ENCODE results near the gene PDLIM7. TPM values are rescaled to one million over a fixed set of nuclear protein-coding genes. Genes with fewer than 3 reads are reported as not detected.

Gene PDLIM7
- total and polyA plus RNA-seq, 2 of the 4 experiments (the other 2 are of a cell fraction) = 70.4 to 534 TPM

DNA sequence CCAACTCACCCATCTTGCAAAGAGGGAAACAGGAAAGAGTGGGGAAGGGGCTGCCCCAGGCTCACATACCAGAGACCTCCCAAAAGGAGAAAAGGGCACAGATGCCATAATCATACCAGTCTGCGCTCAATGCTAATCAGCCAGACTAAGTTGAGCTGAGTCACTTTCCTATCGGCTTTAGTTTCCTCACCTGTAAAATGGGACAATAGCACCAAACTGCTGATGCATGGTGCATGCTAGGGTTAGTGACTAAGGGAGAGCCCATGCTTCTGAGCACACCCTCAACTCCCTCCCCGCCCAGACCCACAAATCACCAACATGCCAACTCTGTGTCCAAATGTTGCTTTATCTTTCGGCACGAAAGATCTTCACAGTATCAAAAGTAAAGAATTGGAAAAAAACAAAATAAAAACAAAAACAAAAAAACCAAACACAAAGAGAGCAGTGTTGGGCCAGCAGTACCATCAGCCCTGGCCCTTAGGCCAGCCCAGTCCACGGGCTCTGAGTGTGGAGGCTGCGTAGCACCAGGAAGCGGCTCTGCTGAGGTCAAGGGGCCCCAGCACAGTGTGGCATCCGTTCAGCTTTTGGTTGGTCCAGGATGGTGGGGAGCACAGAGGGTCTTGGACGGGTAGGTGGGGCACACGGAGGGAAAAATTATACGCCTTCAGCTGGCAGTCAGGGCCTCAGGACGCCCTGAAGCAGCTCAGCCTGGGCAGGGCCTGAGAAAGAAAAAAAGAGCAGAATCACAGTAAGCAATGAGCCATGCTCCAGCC lies 22.2 kb upstream of the PDLIM7 start:
- Histone ChIP-seq H3K18ac (ENCODE audit: low read depth, low read length) (no peak overlapping the region), H4K20me1 (ENCODE audit: insufficient read depth, low read length) (no peaks in the 10 kb centered on the region), H3K36me3 (ENCODE audit: control insufficient read depth, insufficient read depth, low read length) (peaks cover 57% of the 10 kb centered on the region), H3K4me1 (ENCODE audit: control insufficient read depth, insufficient read depth, low read length) (peaks cover 7% of the 10 kb centered on the region), H2AFZ (replicated peaks; ENCODE audit: low read length, poor library complexity) (peak overlapping the region; percentile 63), H2AK9ac (replicated peaks; ENCODE audit: low read depth, low read length, poor library complexity) (peak overlapping the region; percentile 78), H3K27me3 (ENCODE audit: control insufficient read depth, insufficient read depth, low read length) (no peaks in the 10 kb centered on the region), H2BK5ac (ENCODE audit: low read depth, low read length, poor library complexity, severe bottlenecking) (peak overlapping the region; percentile 11), H4K8ac (ENCODE audit: low read depth in 2 of 2, low read length in 2 of 2) (no peak overlapping the region), H3K56ac (ENCODE audit: extremely low read depth, insufficient read depth, low read length) (no peak overlapping the region), H3K79me1 (ENCODE audit: low read depth in 1 of 2, low read length in 2 of 2) (peaks cover 27 to 52% of the 10 kb centered on the region in 2 experiments), H4K5ac (ENCODE audit: low read depth, low read length) (no peak overlapping the region), H2BK20ac (ENCODE audit: low read depth, low read length) (no peak overlapping the region), H3K4me2 (ENCODE audit: low read depth, low read length) (no peak overlapping the region), H2BK15ac (ENCODE audit: low read depth, low read length) (no peak overlapping the region), H2BK120ac (ENCODE audit: low read depth, low read length) (no peak overlapping the region), H3K14ac (replicated peaks; ENCODE audit: low read depth, low read length) (no peak overlapping the region), H3K9ac (ENCODE audit: low read depth, low read length) (no peak overlapping the region), H3K4me3 (ENCODE audit: insufficient read depth, low read depth, low read length) (no peak overlapping the region), H3K9me3 (ENCODE audit: control insufficient read depth, insufficient read depth, low read length) (no peaks in the 10 kb centered on the region), H4K91ac (ENCODE audit: insufficient read depth, low read depth, low read length) (no peak overlapping the region), H2AK5ac (ENCODE audit: low read depth, low read length) (no peak overlapping the region), H3K23ac (ENCODE audit: low read depth, low read length) (no peak overlapping the region), H3K4ac (ENCODE audit: low read depth, low read length) (no peak overlapping the region), H3K27ac (ENCODE audit: insufficient read depth, low read length) (peak overlapping the region; percentile 13; the same call in 1 of the 2 replicates), H3K9me1 (ENCODE audit: insufficient read depth, low read length) (0 out of 2 replicates have a peak, but pooled peaks cover 4% of the 10 kb centered on the region)
- in situ Hi-C loops (cut with MboI; ENCODE audit: low sequenced_read_pairs) = no loop called here
- dilution Hi-C loops (cut with HindIII; ENCODE audit: low sequenced_read_pairs, unreplicated experiment) = no loop called here
- no TSS peak for BruUV-seq (replicated peaks)
- WGBS, 2 experiments (ENCODE audit: extremely low coverage in 2 of 2, insufficient read length in 1 of 2) = 83% methylated on average over 6 of the region's 13 CpGs; no CpG with 5 or more reads in 1 of the 2 experiments
- intact Hi-C loops (cut with micrococcal nuclease) = no loop called here
- DNase-seq (no peak), ATAC-seq (ENCODE audit: low read depth) (no peak)
- ChIA-PET CTCF (no interaction called here), POLR2A (ENCODE audit: unreplicated experiment) (no interaction called here)
- TF ChIP-seq, protein P1, sequence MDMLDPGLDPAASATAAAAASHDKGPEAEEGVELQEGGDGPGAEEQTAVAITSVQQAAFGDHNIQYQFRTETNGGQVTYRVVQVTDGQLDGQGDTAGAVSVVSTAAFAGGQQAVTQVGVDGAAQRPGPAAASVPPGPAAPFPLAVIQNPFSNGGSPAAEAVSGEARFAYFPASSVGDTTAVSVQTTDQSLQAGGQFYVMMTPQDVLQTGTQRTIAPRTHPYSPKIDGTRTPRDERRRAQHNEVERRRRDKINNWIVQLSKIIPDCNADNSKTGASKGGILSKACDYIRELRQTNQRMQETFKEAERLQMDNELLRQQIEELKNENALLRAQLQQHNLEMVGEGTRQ (IDR thresholded peaks at IDR 0.05; ENCODE audit: low read depth, low read length) = no peak
- TF ChIP-seq MAZ (IDR thresholded peaks at IDR 0.05; ENCODE audit: borderline replicate concordance, low read depth, low read length) = no peak
- no peak for TF ChIP-seq CHD1 (IDR thresholded peaks at IDR 0.05; ENCODE audit: low read depth, low read length)
- TF ChIP-seq FOS (IDR thresholded peaks at IDR 0.05; ENCODE audit: low read depth, low read length) = no peak
- no peak for TF ChIP-seq RAD21 (IDR thresholded peaks at IDR 0.05; ENCODE audit: low read length)
- TF ChIP-seq POLR2A (IDR thresholded peaks at IDR 0.05; ENCODE audit: low read depth, low read length) = no peak
- no peak for TF ChIP-seq MAFK (IDR thresholded peaks at IDR 0.05; ENCODE audit: low read depth, low read length)
- TF ChIP-seq NFE2L2 (IDR thresholded peaks at IDR 0.05; ENCODE audit: low read depth, low read length) = no peak
- no peak for TF ChIP-seq CEBPB (IDR thresholded peaks at IDR 0.05; ENCODE audit: low read depth, low read length)
- no peak for TF ChIP-seq SMC3 (IDR thresholded peaks at IDR 0.05; ENCODE audit: low read depth, low read length)
- TF ChIP-seq MXI1 (IDR thresholded peaks at IDR 0.05; ENCODE audit: borderline replicate concordance, low read depth, low read length) = no peak
- TF ChIP-seq RFX5 (IDR thresholded peaks at IDR 0.05; ENCODE audit: low read depth, low read length) = no peak
- TF ChIP-seq, protein P2, sequence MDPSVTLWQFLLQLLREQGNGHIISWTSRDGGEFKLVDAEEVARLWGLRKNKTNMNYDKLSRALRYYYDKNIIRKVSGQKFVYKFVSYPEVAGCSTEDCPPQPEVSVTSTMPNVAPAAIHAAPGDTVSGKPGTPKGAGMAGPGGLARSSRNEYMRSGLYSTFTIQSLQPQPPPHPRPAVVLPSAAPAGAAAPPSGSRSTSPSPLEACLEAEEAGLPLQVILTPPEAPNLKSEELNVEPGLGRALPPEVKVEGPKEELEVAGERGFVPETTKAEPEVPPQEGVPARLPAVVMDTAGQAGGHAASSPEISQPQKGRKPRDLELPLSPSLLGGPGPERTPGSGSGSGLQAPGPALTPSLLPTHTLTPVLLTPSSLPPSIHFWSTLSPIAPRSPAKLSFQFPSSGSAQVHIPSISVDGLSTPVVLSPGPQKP (IDR thresholded peaks at IDR 0.05; ENCODE audit: borderline replicate concordance, low read depth, low read length) = no peak
- TF ChIP-seq, protein P3, sequence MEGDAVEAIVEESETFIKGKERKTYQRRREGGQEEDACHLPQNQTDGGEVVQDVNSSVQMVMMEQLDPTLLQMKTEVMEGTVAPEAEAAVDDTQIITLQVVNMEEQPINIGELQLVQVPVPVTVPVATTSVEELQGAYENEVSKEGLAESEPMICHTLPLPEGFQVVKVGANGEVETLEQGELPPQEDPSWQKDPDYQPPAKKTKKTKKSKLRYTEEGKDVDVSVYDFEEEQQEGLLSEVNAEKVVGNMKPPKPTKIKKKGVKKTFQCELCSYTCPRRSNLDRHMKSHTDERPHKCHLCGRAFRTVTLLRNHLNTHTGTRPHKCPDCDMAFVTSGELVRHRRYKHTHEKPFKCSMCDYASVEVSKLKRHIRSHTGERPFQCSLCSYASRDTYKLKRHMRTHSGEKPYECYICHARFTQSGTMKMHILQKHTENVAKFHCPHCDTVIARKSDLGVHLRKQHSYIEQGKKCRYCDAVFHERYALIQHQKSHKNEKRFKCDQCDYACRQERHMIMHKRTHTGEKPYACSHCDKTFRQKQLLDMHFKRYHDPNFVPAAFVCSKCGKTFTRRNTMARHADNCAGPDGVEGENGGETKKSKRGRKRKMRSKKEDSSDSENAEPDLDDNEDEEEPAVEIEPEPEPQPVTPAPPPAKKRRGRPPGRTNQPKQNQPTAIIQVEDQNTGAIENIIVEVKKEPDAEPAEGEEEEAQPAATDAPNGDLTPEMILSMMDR (conservative IDR thresholded peaks at IDR 0.05; ENCODE audit: low read depth, low read length) = no peak
- no peak for TF ChIP-seq RCOR1 (IDR thresholded peaks at IDR 0.05; ENCODE audit: insufficient replicate concordance, low read length)

All from IMR-90 (cell line).